ENCODE data around the gene CLMN. TPM values are rescaled to one million over a fixed set of nuclear protein-coding genes. Genes with fewer than 3 reads are reported as not detected.

CLMN gene
- total and polyA plus RNA-seq, 2 experiments from 2014 or later: 3.2 to 5.7 TPM

DNA sequence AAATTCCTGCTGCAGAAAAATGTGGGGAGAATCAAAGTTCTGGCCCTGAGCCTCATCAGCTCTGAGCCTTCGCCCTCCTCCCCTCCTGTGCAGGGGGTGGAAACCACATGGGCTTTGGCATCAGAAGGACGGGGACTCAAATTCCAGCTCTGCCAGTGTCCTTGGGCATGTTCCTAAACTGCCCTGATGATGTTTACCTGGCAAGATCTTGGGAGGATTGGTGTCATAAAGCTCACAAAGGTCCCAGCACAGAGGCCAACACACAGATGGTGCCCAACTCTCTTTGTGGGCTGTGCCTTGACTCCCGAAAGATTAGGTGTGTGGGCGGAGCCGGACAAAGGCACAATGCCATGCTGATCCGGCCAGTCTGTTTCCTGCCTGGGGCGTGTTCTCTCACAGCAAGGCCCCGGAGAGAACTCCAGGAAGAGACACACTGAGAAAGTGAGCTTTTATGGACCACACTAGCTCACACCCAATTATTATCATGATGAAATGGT, 20.5 kb upstream of the CLMN start:
- TF ChIP-seq ZNF114 (CRISPR knock-in tag; IDR thresholded peaks at IDR 0.05): no peak
- TF ChIP-seq EZH2 (IDR thresholded peaks at IDR 0.05; ENCODE audit: low read depth, unreplicated experiment): no peak
- TF ChIP-seq EZH2phosphoT487 (IDR thresholded peaks at IDR 0.05; ENCODE audit: unreplicated experiment): no peak
- TF ChIP-seq ZNF331 (CRISPR knock-in tag; IDR thresholded peaks at IDR 0.05; ENCODE audit: low read depth): no peak
- TF ChIP-seq CTCF (conservative IDR thresholded peaks at IDR 0.05; ENCODE audit: low read depth in 2 of 2): no peak
- no peak for TF ChIP-seq STAT1 (IDR thresholded peaks at IDR 0.05; ENCODE audit: unreplicated experiment)
- no peak for TF ChIP-seq POLR2AphosphoS5 (IDR thresholded peaks at IDR 0.05; ENCODE audit: low read depth)
- H3K27ac ChIP-seq (ENCODE audit: low read depth): no peak overlapping the region
- H3K79me2 ChIP-seq (replicated peaks; ENCODE audit: insufficient read depth): no peaks in the 10 kb centered on the region
- H4K20me1 ChIP-seq (replicated peaks; ENCODE audit: insufficient read depth): no peaks in the 10 kb centered on the region
- ATAC-seq: peak; percentile 61
- H3K4me1 Mint-ChIP-seq: no peaks in the 10 kb centered on the region; the same call in 2 of the 3 replicates
- H3K4me3 Mint-ChIP-seq: no peak overlapping the region
- H3K36me3 ChIP-seq (ENCODE audit: insufficient read depth): no peaks in the 10 kb centered on the region
- peaks cover 14% of the 10 kb centered on the region for H3K27me3 Mint-ChIP-seq (ENCODE audit: insufficient read depth, low read depth, poor library complexity)
- no peaks in the 10 kb centered on the region for H3K9me3 Mint-ChIP-seq
- H3K27me3 ChIP-seq (ENCODE audit: insufficient read depth): no peaks in the 10 kb centered on the region
- H3K4me1 ChIP-seq (ENCODE audit: insufficient read depth): no peaks in the 10 kb centered on the region
- no peaks in the 10 kb centered on the region for H3F3A ChIP-seq (replicated peaks; ENCODE audit: low read depth)
- H2AFZ ChIP-seq: peak overlapping the region; percentile 91; the same call in 1 of the 2 replicates
- no peak overlapping the region for H3K4me2 ChIP-seq
- no peak for DNase-seq (ENCODE audit: low spot score)
- no peak overlapping the region for H3K27ac Mint-ChIP-seq
- H3K36me3 Mint-ChIP-seq (ENCODE audit: low read depth): no peaks in the 10 kb centered on the region; the same call in 2 of the 3 replicates
- no peak overlapping the region for H3K4me3 ChIP-seq
- H3K9me2 ChIP-seq (ENCODE audit: insufficient read depth): no peaks in the 10 kb centered on the region

DNA sequence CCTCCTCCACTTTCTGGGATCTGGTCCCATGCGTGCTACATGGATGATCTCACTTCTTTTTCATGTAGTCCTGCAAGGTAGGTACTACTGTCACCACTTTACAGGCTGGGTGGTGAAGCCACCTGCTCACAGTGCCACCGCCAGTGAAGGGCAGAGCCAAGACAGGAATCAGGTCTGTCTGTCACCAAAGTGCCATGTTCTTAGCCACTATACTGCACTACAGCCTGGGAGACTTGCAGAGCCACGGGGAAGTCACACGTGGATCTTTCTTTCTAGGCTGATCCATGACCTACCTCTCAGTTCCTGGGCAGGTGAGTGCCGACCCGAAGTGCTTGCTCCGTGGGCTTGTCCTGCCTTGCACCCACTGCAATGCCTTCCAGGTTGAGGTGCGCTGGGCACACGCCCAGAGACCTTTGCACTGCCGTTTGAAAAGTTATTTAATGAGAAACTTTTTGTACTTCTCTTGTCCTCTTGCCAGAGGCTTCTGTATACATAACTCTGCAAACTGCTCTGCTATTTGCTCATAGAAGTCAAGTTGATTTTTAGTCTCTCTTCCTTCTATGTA, 19.7 kb upstream of the CLMN start:
- no peaks in the 10 kb centered on the region for H3F3A ChIP-seq (replicated peaks; ENCODE audit: low read depth)
- no peaks in the 10 kb centered on the region for H3K36me3 ChIP-seq (ENCODE audit: insufficient read depth)
- Mint-ChIP-seq H3K9me3 (no peaks in the 10 kb centered on the region), H3K4me1 (no peaks in the 10 kb centered on the region; the same call in 2 of the 3 replicates), H3K4me3 (no peak overlapping the region), H3K27me3 (ENCODE audit: insufficient read depth, low read depth, poor library complexity) (peaks cover 14% of the 10 kb centered on the region), H3K27ac (no peak overlapping the region), H3K36me3 (ENCODE audit: low read depth) (no peaks in the 10 kb centered on the region; the same call in 2 of the 3 replicates)
- no peak for ATAC-seq
- no peak overlapping the region for H3K4me2 ChIP-seq
- no peak overlapping the region for H2AFZ ChIP-seq
- H3K27ac ChIP-seq (ENCODE audit: low read depth): no peak overlapping the region
- no peak overlapping the region for H3K4me3 ChIP-seq
- no peaks in the 10 kb centered on the region for H3K79me2 ChIP-seq (replicated peaks; ENCODE audit: insufficient read depth)
- no peak for DNase-seq (ENCODE audit: low spot score)
- H3K9me2 ChIP-seq (ENCODE audit: insufficient read depth): no peaks in the 10 kb centered on the region
- no peaks in the 10 kb centered on the region for H3K4me1 ChIP-seq (ENCODE audit: insufficient read depth)
- no peaks in the 10 kb centered on the region for H4K20me1 ChIP-seq (replicated peaks; ENCODE audit: insufficient read depth)
- no peaks in the 10 kb centered on the region for H3K27me3 ChIP-seq (ENCODE audit: insufficient read depth)
- TF ChIP-seq EZH2phosphoT487 (IDR thresholded peaks at IDR 0.05; ENCODE audit: unreplicated experiment) (no peak), EZH2 (IDR thresholded peaks at IDR 0.05; ENCODE audit: low read depth, unreplicated experiment) (no peak), REST (IDR thresholded peaks at IDR 0.05; ENCODE audit: unreplicated experiment) (no peak), ZNF331 (CRISPR knock-in tag; IDR thresholded peaks at IDR 0.05; ENCODE audit: low read depth) (no peak), STAT1 (IDR thresholded peaks at IDR 0.05; ENCODE audit: unreplicated experiment) (no peak), POLR2AphosphoS5 (IDR thresholded peaks at IDR 0.05; ENCODE audit: low read depth) (no peak), ZNF462 (CRISPR knock-in tag; IDR thresholded peaks at IDR 0.05) (no peak)
